ENCODE results near the gene LIPC. TPM values are rescaled to one million over a fixed set of nuclear protein-coding genes. Genes with fewer than 3 reads are reported as not detected.

LIPC gene
- total RNA-seq, 1 experiment from 2014 or later = not detected

DNA sequence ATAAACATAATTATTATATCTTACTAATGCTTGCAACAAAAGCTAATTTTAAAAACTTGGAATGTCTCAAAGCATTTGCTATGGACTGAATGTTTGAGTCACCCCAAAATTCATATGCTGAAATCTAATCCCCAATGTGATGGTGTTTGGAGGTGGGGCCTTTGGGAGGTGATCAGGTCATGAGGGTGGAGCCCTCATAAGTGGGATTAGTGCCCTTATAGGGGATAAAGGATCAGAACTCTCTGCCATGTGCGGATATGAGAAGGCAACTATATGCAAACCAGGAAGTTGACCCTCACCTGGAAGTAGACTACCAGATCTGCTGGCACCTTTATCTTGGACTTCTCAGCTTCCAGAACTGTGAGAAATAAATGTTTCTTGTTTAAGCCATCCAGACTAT, 137.7 kb downstream of the LIPC start:
- H3K27ac ChIP-seq (ENCODE audit: low read depth, low read length) = no peak overlapping the region
- no peak overlapping the region for H2AFZ ChIP-seq (ENCODE audit: low read depth, low read length, poor library complexity, severe bottlenecking)
- H4K20me1 ChIP-seq (ENCODE audit: insufficient read depth) = no peaks in the 10 kb centered on the region
- ATAC-seq = no peak
- CTCF ChIA-PET = no interaction called here
- H3K36me3 ChIP-seq (ENCODE audit: control insufficient read depth in 1 of 2, insufficient read depth in 2 of 2, low read length in 2 of 2) = no peaks in the 10 kb centered on the region
- intact Hi-C loops (cut with micrococcal nuclease) = no loop called here
- H3K9me2 ChIP-seq (ENCODE audit: insufficient read depth) = no peaks in the 10 kb centered on the region
- TF ChIP-seq ELF1 (IDR thresholded peaks at IDR 0.05; ENCODE audit: borderline replicate concordance, low read depth) = no peak
- TF ChIP-seq POLR2A (IDR thresholded peaks at IDR 0.05; ENCODE audit: borderline replicate concordance, extremely low read depth, insufficient read depth, insufficient read length) = no peak
- TF ChIP-seq EGR1 (IDR thresholded peaks at IDR 0.05; ENCODE audit: low read depth) = no peak
- no peak for TF ChIP-seq RAD21 (IDR thresholded peaks at IDR 0.05; ENCODE audit: low read depth)
- TF ChIP-seq EZH2 (IDR thresholded peaks at IDR 0.05) = no peak
- TF ChIP-seq EZH2phosphoT487 (IDR thresholded peaks at IDR 0.05; ENCODE audit: borderline replicate concordance) = no peak
- TF ChIP-seq, protein P1, sequence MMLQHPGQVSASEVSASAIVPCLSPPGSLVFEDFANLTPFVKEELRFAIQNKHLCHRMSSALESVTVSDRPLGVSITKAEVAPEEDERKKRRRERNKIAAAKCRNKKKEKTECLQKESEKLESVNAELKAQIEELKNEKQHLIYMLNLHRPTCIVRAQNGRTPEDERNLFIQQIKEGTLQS (IDR thresholded peaks at IDR 0.05) = no peak
- TF ChIP-seq, protein P2, sequence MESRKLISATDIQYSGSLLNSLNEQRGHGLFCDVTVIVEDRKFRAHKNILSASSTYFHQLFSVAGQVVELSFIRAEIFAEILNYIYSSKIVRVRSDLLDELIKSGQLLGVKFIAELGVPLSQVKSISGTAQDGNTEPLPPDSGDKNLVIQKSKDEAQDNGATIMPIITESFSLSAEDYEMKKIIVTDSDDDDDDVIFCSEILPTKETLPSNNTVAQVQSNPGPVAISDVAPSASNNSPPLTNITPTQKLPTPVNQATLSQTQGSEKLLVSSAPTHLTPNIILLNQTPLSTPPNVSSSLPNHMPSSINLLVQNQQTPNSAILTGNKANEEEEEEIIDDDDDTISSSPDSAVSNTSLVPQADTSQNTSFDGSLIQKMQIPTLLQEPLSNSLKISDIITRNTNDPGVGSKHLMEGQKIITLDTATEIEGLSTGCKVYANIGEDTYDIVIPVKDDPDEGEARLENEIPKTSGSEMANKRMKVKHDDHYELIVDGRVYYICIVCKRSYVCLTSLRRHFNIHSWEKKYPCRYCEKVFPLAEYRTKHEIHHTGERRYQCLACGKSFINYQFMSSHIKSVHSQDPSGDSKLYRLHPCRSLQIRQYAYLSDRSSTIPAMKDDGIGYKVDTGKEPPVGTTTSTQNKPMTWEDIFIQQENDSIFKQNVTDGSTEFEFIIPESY (IDR thresholded peaks at IDR 0.05; ENCODE audit: extremely low read depth, insufficient replicate concordance, low read length) = no peak
- TF ChIP-seq, protein P3, sequence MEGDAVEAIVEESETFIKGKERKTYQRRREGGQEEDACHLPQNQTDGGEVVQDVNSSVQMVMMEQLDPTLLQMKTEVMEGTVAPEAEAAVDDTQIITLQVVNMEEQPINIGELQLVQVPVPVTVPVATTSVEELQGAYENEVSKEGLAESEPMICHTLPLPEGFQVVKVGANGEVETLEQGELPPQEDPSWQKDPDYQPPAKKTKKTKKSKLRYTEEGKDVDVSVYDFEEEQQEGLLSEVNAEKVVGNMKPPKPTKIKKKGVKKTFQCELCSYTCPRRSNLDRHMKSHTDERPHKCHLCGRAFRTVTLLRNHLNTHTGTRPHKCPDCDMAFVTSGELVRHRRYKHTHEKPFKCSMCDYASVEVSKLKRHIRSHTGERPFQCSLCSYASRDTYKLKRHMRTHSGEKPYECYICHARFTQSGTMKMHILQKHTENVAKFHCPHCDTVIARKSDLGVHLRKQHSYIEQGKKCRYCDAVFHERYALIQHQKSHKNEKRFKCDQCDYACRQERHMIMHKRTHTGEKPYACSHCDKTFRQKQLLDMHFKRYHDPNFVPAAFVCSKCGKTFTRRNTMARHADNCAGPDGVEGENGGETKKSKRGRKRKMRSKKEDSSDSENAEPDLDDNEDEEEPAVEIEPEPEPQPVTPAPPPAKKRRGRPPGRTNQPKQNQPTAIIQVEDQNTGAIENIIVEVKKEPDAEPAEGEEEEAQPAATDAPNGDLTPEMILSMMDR (IDR thresholded peaks at IDR 0.05 in 2 of 3, conservative IDR thresholded peaks at IDR 0.05 in 1 of 3; ENCODE audit: borderline replicate concordance in 1 of 3, insufficient read depth in 1 of 3, low read depth in 2 of 3, low read length in 2 of 3) = no peak
- TF ChIP-seq ZFX (IDR thresholded peaks at IDR 0.05) = no peak
- no peak for TF ChIP-seq TCF7L2 (IDR thresholded peaks at IDR 0.05; ENCODE audit: borderline replicate concordance, extremely low read depth, insufficient read depth, insufficient read length)
- TF ChIP-seq JUND (IDR thresholded peaks at IDR 0.05) = no peak
- TF ChIP-seq YY1 (IDR thresholded peaks at IDR 0.05; ENCODE audit: extremely low read depth, insufficient replicate concordance, low read depth, low read length) = no peak
- TF ChIP-seq SRF (IDR thresholded peaks at IDR 0.05; ENCODE audit: low read depth) = no peak
- TF ChIP-seq CBX3 (IDR thresholded peaks at IDR 0.05; ENCODE audit: low read depth) = no peak
- TF ChIP-seq POLR2AphosphoS5 (IDR thresholded peaks at IDR 0.05; ENCODE audit: low read depth, low read length) = no peak
- TF ChIP-seq FOSL1 (IDR thresholded peaks at IDR 0.05; ENCODE audit: low read depth) = no peak
- no peak for TF ChIP-seq ZNF274 (IDR thresholded peaks at IDR 0.05; ENCODE audit: low read depth, low read length)
- TF ChIP-seq, protein P4, sequence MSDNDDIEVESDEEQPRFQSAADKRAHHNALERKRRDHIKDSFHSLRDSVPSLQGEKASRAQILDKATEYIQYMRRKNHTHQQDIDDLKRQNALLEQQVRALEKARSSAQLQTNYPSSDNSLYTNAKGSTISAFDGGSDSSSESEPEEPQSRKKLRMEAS (IDR thresholded peaks at IDR 0.05) = no peak
- H3K9ac ChIP-seq (ENCODE audit: low read length) = no peak overlapping the region
- no peak overlapping the region for H3K4me2 ChIP-seq (ENCODE audit: low read length)
- DNase-seq (ENCODE audit: low read depth, low spot score) = no peak
- H3K27me3 ChIP-seq (ENCODE audit: insufficient read depth, low read length) = no peaks in the 10 kb centered on the region
- H3K79me2 ChIP-seq (ENCODE audit: insufficient read depth, low read length) = no peaks in the 10 kb centered on the region
- POLR2A ChIA-PET = no interaction called here
- no peaks in the 10 kb centered on the region for H3K9me3 ChIP-seq (ENCODE audit: control insufficient read depth in 1 of 2, insufficient read depth in 1 of 2, low read depth in 1 of 2, low read length in 2 of 2)
- no peak overlapping the region for H3K4me3 ChIP-seq (replicated peaks in 1 of 2; ENCODE audit: low read depth in 1 of 2, low read length in 2 of 2)
- RAD21 ChIA-PET (ENCODE audit: low non-redundant PET in 1 of 2, low total read pairs in 2 of 2, uncharacterized antibody in 2 of 2, unreplicated experiment in 2 of 2) = no interaction called here
- no TSS peak for BruUV-seq (replicated peaks)
- no peaks in the 10 kb centered on the region for H3K4me1 ChIP-seq (ENCODE audit: control insufficient read depth in 1 of 2, insufficient read depth in 2 of 2, low read length in 2 of 2)
